H9 (cell line): ENCODE results near the gene PPP2R5E. TPM values are rescaled to one million over a fixed set of nuclear protein-coding genes. Genes with fewer than 3 reads are reported as not detected.
"Not testable (repeated sequence)": the region's sequence is repeated elsewhere in the genome, so short reads cannot be mapped to it uniquely, and the experiment has no call there.

Experiments used
- DNase-seq: peaks from one replicate; pipeline ENCODE4 v3.0.0-alpha.2; 2017
- H2AFZ ChIP-seq: one replicate; pipeline ENCODE4 v1.6.1; 2013; ENCODE audit warnings: mild to moderate bottlenecking, low read length, control low read depth, moderate library complexity
- H2AK5ac ChIP-seq: 2 replicates; pipeline ENCODE4 v1.6.1; 2013; ENCODE audit warnings: low read length, control low read depth, mixed read lengths; ENCODE audit not compliant: insufficient read length
- H2BK120ac ChIP-seq: one replicate; pipeline ENCODE4 v1.6.1; 2013; ENCODE audit warnings: low read depth, mild to moderate bottlenecking, low read length, control low read depth, inconsistent platforms; ENCODE audit not compliant: poor library complexity, severe bottlenecking
- H2BK12ac ChIP-seq: 2 replicates; pipeline ENCODE4 v1.6.1; 2013; ENCODE audit warnings: low read length, control low read depth, mixed read lengths, low read depth; ENCODE audit not compliant: insufficient read length
- H2BK15ac ChIP-seq: 2 replicates; pipeline ENCODE4 v1.6.1; 2013; ENCODE audit warnings: low read depth, low read length, control low read depth
- H2BK20ac ChIP-seq: one replicate; pipeline ENCODE4 v1.6.1; 2013; ENCODE audit warnings: low read depth, mild to moderate bottlenecking, low read length, control low read depth, inconsistent platforms; ENCODE audit not compliant: poor library complexity, severe bottlenecking
- H2BK5ac ChIP-seq: 2 replicates; pipeline ENCODE4 v1.6.1; 2013; ENCODE audit warnings: low read length, control low read depth, mixed read lengths; ENCODE audit not compliant: insufficient read length
- H3K14ac ChIP-seq: 2 replicates; pipeline ENCODE4 v1.6.1; 2013; ENCODE audit warnings: low read length, control low read depth; ENCODE audit not compliant: insufficient read depth
- H3K18ac ChIP-seq: 2 replicates; pipeline ENCODE4 v1.6.1; 2013; ENCODE audit warnings: low read depth, mild to moderate bottlenecking, mixed read lengths, low read length, control low read depth; ENCODE audit not compliant: insufficient read length
- H3K23ac ChIP-seq: 2 replicates; pipeline ENCODE4 v1.6.1; 2013; ENCODE audit warnings: low read length, control low read depth, mixed read lengths, low read depth; ENCODE audit not compliant: insufficient read length
- H3K23me2 ChIP-seq: 2 replicates; pipeline ENCODE4 v1.6.1; 2013; ENCODE audit warnings: low read depth, mild to moderate bottlenecking, mixed read lengths, low read length, control low read depth; ENCODE audit not compliant: insufficient read length, poor library complexity, severe bottlenecking
- H3K27ac ChIP-seq: 2 replicates; pipeline ENCODE4 v1.5.1; 2013; ENCODE audit warnings: low read length, control low read depth, mixed read lengths, low read depth; ENCODE audit not compliant: insufficient read length
- H3K27me3 ChIP-seq: 2 replicates; pipeline ENCODE4 v1.6.1; 2013; ENCODE audit warnings: low read length, control low read depth, inconsistent platforms; ENCODE audit not compliant: insufficient read depth
- H3K4ac ChIP-seq: 2 replicates; pipeline ENCODE4 v1.6.1; 2013; ENCODE audit warnings: low read depth, mild to moderate bottlenecking, control low read depth, inconsistent platforms, low read length, moderate library complexity
- H3K4me1 ChIP-seq: 2 replicates; pipeline ENCODE4 v1.6.1; 2013; ENCODE audit warnings: low read length, control low read depth, inconsistent platforms; ENCODE audit not compliant: insufficient read depth
- H3K4me2 ChIP-seq: 2 replicates; pipeline ENCODE4 v1.6.1; 2013; ENCODE audit warnings: low read length, control low read depth, mixed read lengths; ENCODE audit not compliant: insufficient read length, insufficient read depth
- H3K56ac ChIP-seq: 2 replicates; pipeline ENCODE4 v1.6.1; 2013; ENCODE audit warnings: low read depth, mild to moderate bottlenecking, mixed read lengths, low read length, control low read depth; ENCODE audit not compliant: insufficient read length
- H3K79me1 ChIP-seq: 2 replicates; pipeline ENCODE4 v1.6.1; 2013; ENCODE audit warnings: low read depth, mild to moderate bottlenecking, moderate library complexity, low read length, control low read depth, inconsistent platforms; ENCODE audit not compliant: insufficient read depth, poor library complexity, severe bottlenecking
- H3K79me2 ChIP-seq: 2 replicates; pipeline ENCODE4 v1.6.1; 2013; ENCODE audit warnings: low read length, control low read depth, inconsistent platforms; ENCODE audit not compliant: insufficient read depth
- H3K9ac ChIP-seq: 2 replicates; pipeline ENCODE4 v1.6.1; 2013; ENCODE audit warnings: low read length, control low read depth, mixed read lengths; ENCODE audit not compliant: insufficient read length; ENCODE audit errors: extremely low read depth
- H3K9me3 ChIP-seq: one replicate; pipeline ENCODE4 v1.6.1; 2013; ENCODE audit warnings: low read depth, low read length, inconsistent platforms; ENCODE audit not compliant: control insufficient read depth
- H3T11ph ChIP-seq: one replicate; pipeline ENCODE4 v1.6.1; 2013; ENCODE audit warnings: mild to moderate bottlenecking, low read length, control low read depth, inconsistent platforms
- H4K20me1 ChIP-seq: one replicate; pipeline ENCODE4 v1.6.1; 2013; ENCODE audit not compliant: control insufficient read depth, insufficient read length, insufficient read depth
- H4K5ac ChIP-seq: 2 replicates; pipeline ENCODE4 v1.6.1; 2013; ENCODE audit warnings: low read depth, mild to moderate bottlenecking, mixed read lengths, low read length, control low read depth; ENCODE audit not compliant: insufficient read length
- H4K8ac ChIP-seq: replicated peaks from 2 replicates; pipeline ENCODE4 v1.6.1; 2013; ENCODE audit warnings: low read length, control low read depth, mixed read lengths, low read depth; ENCODE audit not compliant: insufficient read length
- H4K91ac ChIP-seq: 2 replicates; pipeline ENCODE4 v1.6.1; 2013; ENCODE audit warnings: low read depth, mild to moderate bottlenecking, moderate library complexity, mixed read lengths, low read length, control low read depth; ENCODE audit not compliant: insufficient read length
- H3K27ac Mint-ChIP-seq, 3 experiments: 2 replicates in 2 of 3; 3 replicates in 1 of 3; pipeline ENCODE4 v1.8.0; 2020 to 2021; ENCODE audit warnings: mixed read lengths in 3 of 3, mild to moderate bottlenecking in 1 of 3, moderate library complexity in 1 of 3
- H3K27me3 Mint-ChIP-seq: 2 replicates; pipeline ENCODE4 v1.8.0; 2021; ENCODE audit warnings: low read depth, mild to moderate bottlenecking, moderate library complexity, mixed read lengths
- H3K36me3 Mint-ChIP-seq, 3 experiments: 2 replicates in 2 of 3; 3 replicates in 1 of 3; pipeline ENCODE4 v1.8.0; 2020 to 2021; ENCODE audit warnings: low read depth in 3 of 3, mixed read lengths in 3 of 3; ENCODE audit not compliant: insufficient read depth in 1 of 3
- H3K4me1 Mint-ChIP-seq, 2 experiments: 2 replicates each; pipeline ENCODE4 v1.8.0; 2020; ENCODE audit warnings: mixed read lengths in 2 of 2
- H3K4me3 Mint-ChIP-seq, 2 experiments: 2 replicates in 1 of 2; 3 replicates in 1 of 2; pipeline ENCODE4 v1.8.0; 2020 to 2021; ENCODE audit warnings: mild to moderate bottlenecking in 2 of 2, mixed read lengths in 2 of 2, moderate library complexity in 1 of 2
- H3K9me3 Mint-ChIP-seq, 2 experiments: 2 replicates in 1 of 2; 3 replicates in 1 of 2; pipeline ENCODE4 v1.8.0; 2020; ENCODE audit warnings: mild to moderate bottlenecking in 2 of 2, mixed read lengths in 2 of 2, moderate library complexity in 1 of 2
- CTCF ChIP-seq: fragments of 200-600 bp; sonication (generic); conservative IDR thresholded peaks from 3 replicates; pipeline ENCODE4 v1.8.0; 2021; ENCODE audit warnings: antibody characterized with exemption, mild to moderate bottlenecking
- WGBS: extraction: QIAGEN DNeasy Blood & Tissue Kit; methylation state at CpG from one replicate; pipeline ENCODE4 v1.1.7; 2013; ENCODE audit warnings: missing lambda C conversion rate, low lambda C conversion rate, mixed read lengths; ENCODE audit not compliant: insufficient read length; ENCODE audit errors: extremely low coverage; 5-methylcytosine and 5-hydroxymethylcytosine counted together
- total RNA-seq: library from RNA; stranded (reverse); gene quantifications from 2 replicates; pipeline ENCODE4 v1.2.1, GENCODE V29; 2021

Gene PPP2R5E
- total RNA-seq, 1 experiment from 2014 or later: 65.8 TPM

- Mint-ChIP-seq H3K9me3 (peaks cover 15% of the 10 kb centered on the region in 2 experiments), H3K27me3 (no peaks in the 10 kb centered on the region), H3K36me3 (peaks cover 42 to 61% (median 50%) of the 10 kb centered on the region in 3 experiments), H3K4me3 (no peak overlapping the region), H3K27ac (peak overlapping the region in 1 of 3 experiments; percentile 68; a peak in 1 of 7 replicates), H3K4me1 (peaks cover 0 to 6% of the 10 kb centered on the region in 2 experiments; a peak in 1 of 4 replicates)
- H4K20me1 ChIP-seq: no peaks in the 10 kb centered on the region
- H2BK5ac ChIP-seq: no peak overlapping the region
- no peak overlapping the region for H3K14ac ChIP-seq
- H3K23me2 ChIP-seq: no peaks in the 10 kb centered on the region
- H2BK12ac ChIP-seq: no peak overlapping the region
- H3K9me3 ChIP-seq: no peaks in the 10 kb centered on the region
- H3K4me1 ChIP-seq: no peaks in the 10 kb centered on the region
- H3K18ac ChIP-seq: no peak overlapping the region
- no peak for TF ChIP-seq CTCF
- H3K4me2 ChIP-seq: no peak overlapping the region
- H2AFZ ChIP-seq: no peak overlapping the region
- DNase-seq: no peak
- no peaks in the 10 kb centered on the region for H3K27me3 ChIP-seq
- H4K8ac ChIP-seq: no peak overlapping the region
- no peak overlapping the region for H3K56ac ChIP-seq
- H3K4ac ChIP-seq: no peak overlapping the region
- no peak overlapping the region for H2BK15ac ChIP-seq
- H3K23ac ChIP-seq: no peak overlapping the region
- no peak overlapping the region for H2BK20ac ChIP-seq
- H2AK5ac ChIP-seq: no peak overlapping the region
- H3K27ac ChIP-seq: no peak overlapping the region
- H3K79me1 ChIP-seq: peaks cover 2% of the 10 kb centered on the region
- H4K91ac ChIP-seq: no peak overlapping the region
- no peaks in the 10 kb centered on the region; the same call in 1 of the 2 replicates for H3K79me2 ChIP-seq
- WGBS: no CpG with 5 or more reads among the region's 4 CpGs
- H3K9ac ChIP-seq: no peak overlapping the region
- H3T11ph ChIP-seq: no peak overlapping the region
- no peak overlapping the region for H2BK120ac ChIP-seq
- no peak overlapping the region for H4K5ac ChIP-seq
Measured at GRCh38 chr14:63523735-63524426, 19.3 kb downstream of the PPP2R5E start.

GRCh38 chr14:63522511-63522910, 20.7 kb downstream of the PPP2R5E start:
- not testable (repeated sequence) for H3K56ac ChIP-seq, DNase-seq, H2BK120ac ChIP-seq, H3K23ac ChIP-seq, H4K91ac ChIP-seq, H3K27me3 ChIP-seq, H3K4me2 ChIP-seq, H3K79me2 ChIP-seq, H2BK5ac ChIP-seq, H3K9ac ChIP-seq, H3K14ac ChIP-seq, H2BK20ac ChIP-seq, H3K9me3 ChIP-seq, H3K27ac Mint-ChIP-seq, H2AFZ ChIP-seq, H3K4ac ChIP-seq, H3K23me2 ChIP-seq, H4K8ac ChIP-seq, H4K20me1 ChIP-seq, H2AK5ac ChIP-seq, H4K5ac ChIP-seq, H2BK15ac ChIP-seq, H3K27me3 Mint-ChIP-seq, H3K4me3 Mint-ChIP-seq, H3K4me1 ChIP-seq, H3K27ac ChIP-seq, H3K18ac ChIP-seq, H3K79me1 ChIP-seq, H3T11ph ChIP-seq, H3K4me1 Mint-ChIP-seq, H2BK12ac ChIP-seq
- WGBS: no CpG with 5 or more reads among the region's 41 CpGs
- H3K36me3 Mint-ChIP-seq: peaks cover 42 to 61% (median 49%) of the 10 kb centered on the region in 3 experiments
- H3K9me3 Mint-ChIP-seq: peaks cover 15% of the 10 kb centered on the region in 2 experiments
